ENCODE measurements around the gene KCMF1.

DNA sequence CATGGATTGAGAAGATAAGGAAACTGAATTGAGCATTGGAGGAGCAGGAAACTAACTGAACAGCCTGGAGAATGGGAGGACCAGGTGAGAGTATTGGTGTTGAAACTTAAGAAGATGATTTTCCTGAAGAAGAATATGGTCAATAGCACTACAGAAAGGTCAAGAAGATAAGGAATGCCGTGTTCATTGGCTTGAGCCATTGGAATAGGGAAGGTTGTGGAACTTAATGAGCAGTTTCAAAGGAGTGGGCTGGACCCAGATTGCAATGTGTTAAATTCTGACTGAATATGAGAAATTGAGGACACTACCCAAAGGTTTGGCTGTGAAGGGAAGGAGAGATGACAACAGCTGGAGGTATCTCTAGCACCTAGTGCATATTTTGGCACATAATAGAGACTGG lies 19.0 kb downstream of the KCMF1 start:
- TF ChIP-seq EZH2 (IDR thresholded peaks at IDR 0.05; ENCODE audit: low read length, unreplicated experiment), result no peak
- TF ChIP-seq, protein P1, sequence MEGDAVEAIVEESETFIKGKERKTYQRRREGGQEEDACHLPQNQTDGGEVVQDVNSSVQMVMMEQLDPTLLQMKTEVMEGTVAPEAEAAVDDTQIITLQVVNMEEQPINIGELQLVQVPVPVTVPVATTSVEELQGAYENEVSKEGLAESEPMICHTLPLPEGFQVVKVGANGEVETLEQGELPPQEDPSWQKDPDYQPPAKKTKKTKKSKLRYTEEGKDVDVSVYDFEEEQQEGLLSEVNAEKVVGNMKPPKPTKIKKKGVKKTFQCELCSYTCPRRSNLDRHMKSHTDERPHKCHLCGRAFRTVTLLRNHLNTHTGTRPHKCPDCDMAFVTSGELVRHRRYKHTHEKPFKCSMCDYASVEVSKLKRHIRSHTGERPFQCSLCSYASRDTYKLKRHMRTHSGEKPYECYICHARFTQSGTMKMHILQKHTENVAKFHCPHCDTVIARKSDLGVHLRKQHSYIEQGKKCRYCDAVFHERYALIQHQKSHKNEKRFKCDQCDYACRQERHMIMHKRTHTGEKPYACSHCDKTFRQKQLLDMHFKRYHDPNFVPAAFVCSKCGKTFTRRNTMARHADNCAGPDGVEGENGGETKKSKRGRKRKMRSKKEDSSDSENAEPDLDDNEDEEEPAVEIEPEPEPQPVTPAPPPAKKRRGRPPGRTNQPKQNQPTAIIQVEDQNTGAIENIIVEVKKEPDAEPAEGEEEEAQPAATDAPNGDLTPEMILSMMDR (conservative IDR thresholded peaks at IDR 0.05; ENCODE audit: low read depth, low read length), result no peak
- TF ChIP-seq EZH2phosphoT487 (IDR thresholded peaks at IDR 0.05; ENCODE audit: borderline replicate concordance, low read length), result no peak

Data from PC-3 (cell line).